Choroid plexus epithelial cell (primary cell): ENCODE data around the gene CDHR2.

ENCODE experiments used
- DNase-seq: peaks from one replicate; pipeline ENCODE4 v3.0.0-alpha.2; 2010; ENCODE audit warnings: low read depth
- H3K4me3 ChIP-seq: 2 replicates; pipeline ENCODE4 v1.5.1; 2011; ENCODE audit warnings: low read depth, mild to moderate bottlenecking, control low read depth, low read length, moderate library complexity
- TF ChIP-seq, protein P1 (sequence below): conservative IDR thresholded peaks from 2 replicates; pipeline ENCODE4 v1.5.1; 2011; ENCODE audit warnings: low read depth, mild to moderate bottlenecking, control low read depth, inconsistent platforms, low read length, moderate library complexity

The CDHR2 gene

DNA sequence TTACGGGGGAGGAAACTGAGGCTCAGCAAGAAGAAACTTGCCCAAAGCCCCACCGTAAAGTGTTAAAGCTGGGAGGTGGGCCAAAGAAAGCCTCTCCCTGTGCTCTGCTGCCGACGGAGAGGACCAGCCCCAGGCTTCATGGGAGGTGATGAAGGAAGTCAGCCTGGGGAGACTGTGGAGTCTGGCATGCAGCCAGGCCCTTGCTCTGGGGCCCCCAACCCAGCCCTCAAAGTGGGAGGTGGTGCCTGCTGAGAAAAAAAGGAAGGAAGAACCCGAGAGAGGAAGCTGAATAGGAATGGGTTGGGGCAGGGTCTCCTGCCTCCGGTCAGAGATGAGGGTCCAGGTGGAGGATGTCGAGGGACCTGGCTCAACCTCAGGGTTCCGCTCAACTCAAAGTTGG is 15.8 kb upstream of the CDHR2 start:
- DNase-seq: peak; percentile 62
- no peak overlapping the region for H3K4me3 ChIP-seq
- TF ChIP-seq, protein P1, sequence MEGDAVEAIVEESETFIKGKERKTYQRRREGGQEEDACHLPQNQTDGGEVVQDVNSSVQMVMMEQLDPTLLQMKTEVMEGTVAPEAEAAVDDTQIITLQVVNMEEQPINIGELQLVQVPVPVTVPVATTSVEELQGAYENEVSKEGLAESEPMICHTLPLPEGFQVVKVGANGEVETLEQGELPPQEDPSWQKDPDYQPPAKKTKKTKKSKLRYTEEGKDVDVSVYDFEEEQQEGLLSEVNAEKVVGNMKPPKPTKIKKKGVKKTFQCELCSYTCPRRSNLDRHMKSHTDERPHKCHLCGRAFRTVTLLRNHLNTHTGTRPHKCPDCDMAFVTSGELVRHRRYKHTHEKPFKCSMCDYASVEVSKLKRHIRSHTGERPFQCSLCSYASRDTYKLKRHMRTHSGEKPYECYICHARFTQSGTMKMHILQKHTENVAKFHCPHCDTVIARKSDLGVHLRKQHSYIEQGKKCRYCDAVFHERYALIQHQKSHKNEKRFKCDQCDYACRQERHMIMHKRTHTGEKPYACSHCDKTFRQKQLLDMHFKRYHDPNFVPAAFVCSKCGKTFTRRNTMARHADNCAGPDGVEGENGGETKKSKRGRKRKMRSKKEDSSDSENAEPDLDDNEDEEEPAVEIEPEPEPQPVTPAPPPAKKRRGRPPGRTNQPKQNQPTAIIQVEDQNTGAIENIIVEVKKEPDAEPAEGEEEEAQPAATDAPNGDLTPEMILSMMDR: no peak

DNA sequence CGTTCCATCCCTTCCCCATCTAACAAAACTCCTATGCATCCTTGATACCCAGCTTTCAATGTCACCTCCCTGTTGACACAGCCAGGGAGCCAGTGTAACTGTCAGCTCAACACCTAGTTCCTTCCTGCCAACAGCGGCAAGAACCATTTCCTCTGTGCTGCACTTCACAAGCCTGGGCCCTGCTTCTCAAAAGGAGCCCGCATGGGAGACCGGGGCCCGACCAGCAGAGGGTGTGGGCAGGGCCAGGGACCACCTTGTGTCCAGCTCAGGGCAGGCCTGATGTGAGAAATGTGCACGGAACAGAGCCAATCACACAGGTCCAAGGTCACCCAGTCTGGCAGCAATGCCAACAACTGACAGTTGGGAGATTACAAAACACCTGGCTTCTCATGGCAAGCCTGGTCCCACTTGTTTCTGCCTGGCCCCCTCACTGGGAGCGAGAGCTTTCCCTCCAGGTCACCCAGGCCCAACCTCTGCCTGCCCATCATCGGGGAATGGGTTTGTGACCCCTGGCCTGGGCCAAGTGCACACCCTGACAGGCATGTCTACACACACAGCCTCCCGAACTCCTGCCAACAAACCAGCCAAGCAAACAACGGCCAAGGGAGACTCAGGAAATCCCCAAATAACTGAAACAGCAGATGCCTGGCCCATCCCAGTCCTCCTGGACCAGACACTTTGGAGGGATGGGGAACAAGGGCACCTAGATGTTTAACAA is 15.1 kb upstream of the CDHR2 start:
- TF ChIP-seq, protein P1: peak; percentile 25
- H3K4me3 ChIP-seq: no peak overlapping the region
- DNase-seq: no peak

DNA sequence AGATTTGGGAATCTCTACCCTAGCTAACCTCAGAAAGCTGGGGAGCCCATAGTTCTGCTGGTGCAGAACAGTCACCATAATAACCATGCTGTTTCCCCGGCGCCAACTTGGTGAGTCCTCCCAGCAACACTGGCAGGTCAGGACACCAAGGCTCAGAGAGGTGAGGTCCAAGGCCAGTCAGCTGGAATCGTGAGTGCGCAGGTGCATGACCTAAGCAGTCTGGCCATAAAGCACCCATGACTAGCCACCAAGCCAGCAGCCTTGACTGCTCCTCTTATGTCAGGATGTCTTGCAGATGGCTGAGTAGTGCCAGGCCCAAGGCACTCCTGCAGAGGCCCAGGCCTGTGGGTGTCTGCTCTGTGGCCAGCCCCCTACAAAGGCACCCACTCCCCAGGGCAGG is 14.5 kb upstream of the CDHR2 start:
- TF ChIP-seq, protein P1: no peak
- DNase-seq: no peak
- no peak overlapping the region for H3K4me3 ChIP-seq

DNA sequence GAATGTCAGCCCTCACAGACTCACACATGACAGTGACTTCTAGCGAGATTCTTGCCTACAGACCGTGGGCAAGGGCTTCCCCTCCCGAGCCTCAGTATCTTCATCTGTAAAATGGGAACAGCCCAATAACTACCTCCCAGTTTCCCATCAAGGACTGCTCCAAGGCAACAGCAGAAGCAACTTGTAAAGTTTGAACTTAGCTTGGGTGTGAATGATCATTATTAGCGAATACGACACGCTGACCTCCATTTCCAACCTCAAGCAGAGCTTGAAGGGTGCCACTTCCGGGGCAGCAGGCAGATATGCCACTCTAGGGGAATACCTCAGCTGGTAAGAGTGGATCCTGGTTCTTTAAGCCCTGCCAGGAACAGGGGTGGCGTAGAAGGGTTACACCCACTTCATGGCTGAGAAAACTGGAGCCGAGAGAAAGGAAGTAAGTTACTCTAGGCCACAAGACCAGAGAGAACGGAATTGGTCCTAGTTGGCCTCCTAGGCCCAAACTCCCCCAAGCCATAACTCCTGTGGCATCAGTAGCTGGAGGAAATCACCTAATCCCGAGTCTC is 14.0 kb upstream of the CDHR2 start:
- TF ChIP-seq, protein P1: no peak
- peak overlapping the region; percentile 99 for H3K4me3 ChIP-seq
- no peak for DNase-seq

DNA sequence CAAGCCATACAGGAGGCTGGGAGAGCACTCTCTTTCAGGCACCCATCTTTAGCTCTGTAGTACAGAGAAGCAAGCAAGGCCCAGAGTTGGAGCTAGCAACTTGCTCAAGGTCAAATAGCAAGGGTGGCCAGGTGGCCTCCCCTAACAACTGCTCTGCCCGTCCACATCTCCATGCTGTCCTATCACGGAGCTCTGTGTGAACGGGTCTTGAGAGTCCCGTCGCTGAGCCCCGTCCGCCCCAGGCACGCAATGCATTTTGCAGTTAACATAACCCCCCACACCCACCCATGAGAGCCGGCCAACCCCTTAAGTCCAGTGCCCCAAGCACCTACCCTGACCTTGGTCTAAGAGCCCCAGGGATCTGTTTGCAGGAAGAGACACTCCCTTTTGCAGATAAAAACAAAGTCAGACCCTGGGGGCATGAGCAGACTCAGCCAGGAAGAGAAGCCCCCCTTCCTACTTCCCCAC is 13.4 kb upstream of the CDHR2 start:
- TF ChIP-seq, protein P1: no peak
- H3K4me3 ChIP-seq: peak overlapping the region; percentile 99
- no peak for DNase-seq

DNA sequence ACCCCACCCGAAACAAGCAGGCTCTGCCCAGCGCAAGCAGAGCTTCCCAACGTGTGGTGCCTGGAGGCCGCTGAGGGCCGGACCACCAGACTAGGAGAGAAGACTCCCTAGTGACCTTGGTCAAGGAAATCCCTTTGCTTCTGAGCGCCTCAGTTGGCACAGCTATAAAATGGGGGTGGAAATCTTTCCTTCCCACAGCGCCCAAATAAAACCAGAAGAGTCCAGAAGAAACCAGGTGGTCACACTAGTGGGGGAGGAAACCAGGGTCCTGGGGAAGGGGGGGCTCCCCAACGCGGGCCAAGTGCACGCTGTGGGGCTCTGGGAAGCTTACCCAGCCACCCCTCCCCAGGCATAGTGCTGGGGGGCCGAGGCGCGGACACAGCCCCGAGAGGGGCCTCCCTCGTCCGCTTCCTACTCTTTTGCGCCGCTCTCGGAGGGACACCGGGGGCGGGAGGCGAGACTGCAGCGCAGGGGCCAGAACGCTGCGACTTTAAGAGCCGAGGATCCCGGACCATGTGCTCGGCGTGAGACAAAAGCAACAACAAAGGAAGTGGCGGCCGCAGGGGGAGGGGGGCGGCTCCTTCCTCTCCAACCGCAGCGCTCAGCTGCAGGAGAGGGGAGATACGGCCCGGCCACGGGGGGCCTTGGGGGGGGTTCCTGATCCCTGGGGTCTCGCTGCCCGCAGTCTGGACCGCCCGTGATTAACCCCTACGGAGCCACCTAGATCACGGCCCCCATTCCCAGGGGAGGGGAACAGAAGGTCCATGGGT is 12.8 kb upstream of the CDHR2 start:
- peak; percentile 87 for DNase-seq

More for the DNA sequence above, 12.8 kb upstream of the CDHR2 start:
- TF ChIP-seq, protein P1: no peak
- H3K4me3 ChIP-seq: peak overlapping the region; percentile 99
